DMS53 treated with DMSO at 0.1 percent for 48 hours (cell line): ENCODE data around the gene CCL28.
A peak's percentile ranks its signal among the peaks of the same experiment; 100 is the strongest.
"Not testable (repeated sequence)": the region's sequence is repeated elsewhere in the genome, so short reads cannot be mapped to it uniquely, and the experiment has no call there.

ENCODE experiments used
- DNase-seq: peaks from one replicate; lab custom pipeline; 2025; ENCODE audit not compliant: unreplicated experiment; lab: John Stamatoyannopoulos, UW

The CCL28 gene, protein sequence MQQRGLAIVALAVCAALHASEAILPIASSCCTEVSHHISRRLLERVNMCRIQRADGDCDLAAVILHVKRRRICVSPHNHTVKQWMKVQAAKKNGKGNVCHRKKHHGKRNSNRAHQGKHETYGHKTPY

GRCh38 chr5:43412156-43412555, at the start of gene CCL28:
TSS of gene CCL28 (minus strand) at chr5:43412391. CDS start at chr5:43412316, 75 bp downstream.
- no peak for DNase-seq

GRCh38 chr5:43461066-43461465, 48.9 kb upstream of the CCL28 start:
- no peak for DNase-seq

GRCh38 chr5:43456556-43456955, 44.4 kb upstream of the CCL28 start:
- no peak for DNase-seq

GRCh38 chr5:43441575-43441974, 29.4 kb upstream of the CCL28 start:
- DNase-seq = not testable (repeated sequence)

DNA sequence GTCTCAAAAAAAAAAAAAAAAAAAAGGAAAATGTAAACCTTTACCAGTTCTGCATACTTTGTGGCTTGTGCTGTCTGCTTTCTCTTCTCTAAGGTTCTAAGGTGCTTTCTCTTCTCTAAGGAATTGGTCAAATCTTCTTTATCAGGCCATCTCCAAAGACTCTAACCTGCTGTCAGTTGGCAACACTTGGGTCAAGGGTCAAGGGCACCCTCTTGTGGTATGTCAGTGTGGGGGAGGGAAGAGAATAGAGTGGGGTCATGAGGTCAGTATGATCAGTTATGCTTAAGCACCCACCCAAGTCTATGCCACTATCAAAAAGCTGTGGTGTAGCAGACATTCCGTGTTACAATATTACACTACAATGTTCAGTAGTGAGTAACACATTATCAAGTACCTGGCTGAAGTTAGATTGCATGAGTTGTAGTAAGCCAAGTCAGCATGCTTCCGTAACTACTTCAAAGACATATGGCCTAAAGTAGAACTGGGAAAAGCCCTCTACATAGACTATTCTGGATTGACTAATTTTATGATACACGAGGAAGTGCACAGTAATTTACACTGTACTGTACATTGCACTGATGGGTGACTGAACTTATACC, 25.0 kb upstream of the CCL28 start:
- DNase-seq = no peak

- DNase-seq = no peak
These were observed 21.2 kb upstream of the CCL28 start for GRCh38 chr5:43433382-43433781.

DNA sequence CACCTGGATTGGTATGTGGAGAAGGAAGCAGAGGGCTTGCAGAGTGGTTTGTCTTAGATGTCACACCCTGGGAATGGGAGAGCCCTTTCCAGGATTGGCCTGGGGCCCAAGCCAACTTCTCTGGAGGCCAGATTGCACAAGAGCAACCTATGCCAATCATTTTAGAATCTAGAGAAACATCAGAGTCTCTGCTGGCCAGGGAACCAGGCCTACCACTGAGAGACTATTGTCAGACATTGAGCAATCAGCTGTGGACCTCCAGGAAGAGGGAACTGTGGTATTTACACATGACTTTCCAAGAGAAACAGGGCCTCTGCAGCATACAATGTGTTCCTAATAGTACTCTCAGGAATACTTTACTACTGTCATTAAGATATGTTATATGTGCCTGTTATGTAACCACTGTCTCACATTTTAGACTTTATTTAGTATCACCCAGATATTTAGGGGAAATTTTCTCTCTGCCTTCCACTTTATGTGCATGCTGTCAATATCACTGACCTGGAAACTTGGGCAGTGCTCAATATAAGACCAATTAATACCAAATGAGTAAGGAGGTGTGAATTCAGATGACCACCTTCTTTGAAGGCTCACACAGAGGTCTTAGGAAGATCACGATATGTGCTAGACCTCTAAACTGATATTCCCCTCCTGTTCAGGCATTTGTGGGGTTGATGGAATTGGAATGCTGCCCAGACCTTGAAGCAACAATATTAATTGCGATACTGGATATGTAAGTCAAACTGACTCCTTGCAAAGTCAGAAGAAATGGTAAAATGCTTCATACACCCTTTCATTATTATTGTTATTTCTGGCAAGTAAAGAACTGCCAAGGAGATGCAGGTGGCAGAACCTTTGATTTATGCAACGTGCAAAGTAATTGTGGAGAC, 20.5 kb upstream of the CCL28 start:
- DNase-seq = no peak

DNA sequence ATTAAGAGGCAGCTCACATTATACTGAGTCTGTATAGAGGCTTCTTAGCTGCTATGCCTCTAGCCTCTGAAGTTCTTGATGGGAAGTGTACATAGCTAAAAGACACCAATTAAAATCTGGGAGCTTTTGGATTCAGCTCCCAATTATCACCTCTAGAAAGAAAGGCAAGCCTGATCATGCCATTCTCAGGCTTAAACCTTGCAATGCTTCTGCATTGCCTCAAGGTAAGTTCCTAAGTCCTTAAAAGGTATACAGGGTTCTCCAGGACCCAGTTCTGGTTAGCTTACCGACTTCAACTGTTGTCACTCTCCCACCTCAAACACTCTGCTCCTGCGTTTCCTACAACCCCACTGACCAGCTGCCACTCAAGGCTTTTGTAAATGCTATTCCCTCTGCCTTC, 17.5 kb upstream of the CCL28 start:
- no peak for DNase-seq

GRCh38 chr5:43429016-43429415, 16.8 kb upstream of the CCL28 start:
- no peak for DNase-seq

DNA sequence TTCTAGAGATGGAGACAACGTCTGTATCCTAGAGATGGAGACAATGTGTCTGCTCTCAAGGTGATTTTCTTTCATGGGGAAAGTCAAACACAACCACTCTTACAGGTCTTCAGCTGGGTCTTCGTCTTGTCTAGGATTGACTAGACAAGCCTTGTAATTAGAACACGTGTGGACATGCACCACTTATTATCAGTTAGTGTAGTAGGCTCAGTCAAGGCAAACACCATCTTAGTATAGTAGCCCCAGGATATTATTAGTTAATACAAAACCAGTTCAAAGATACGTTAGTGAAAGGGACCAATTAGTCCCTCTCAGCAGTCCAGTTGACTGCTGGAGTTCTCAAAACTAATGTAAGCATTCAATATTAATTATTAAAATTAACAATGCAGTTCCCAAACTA, 15.1 kb upstream of the CCL28 start:
- no peak for DNase-seq

GRCh38 chr5:43425983-43426382, 13.8 kb upstream of the CCL28 start:
- no peak for DNase-seq

GRCh38 chr5:43423086-43423485, 10.9 kb upstream of the CCL28 start:
- not testable (repeated sequence) for DNase-seq

DNA sequence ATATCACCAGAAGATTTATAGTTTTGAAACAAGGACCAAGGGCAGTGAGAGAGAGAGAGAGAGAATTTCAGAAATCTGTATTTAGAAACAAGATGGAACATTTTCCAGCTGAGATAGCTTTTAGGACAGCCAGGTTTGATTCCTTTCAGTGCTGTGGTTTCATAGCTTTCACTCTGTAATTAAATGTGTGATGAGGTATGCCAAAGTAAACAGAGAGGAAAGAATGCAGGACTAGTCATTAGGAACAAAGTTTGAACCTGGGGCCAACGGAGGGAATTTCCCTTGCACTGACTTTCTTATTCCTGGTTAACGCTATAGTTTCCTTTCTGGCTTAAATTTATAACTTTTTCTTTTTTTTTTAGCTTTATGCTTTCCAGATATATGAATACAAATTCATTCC, 10.0 kb upstream of the CCL28 start:
- no peak for DNase-seq

GRCh38 chr5:43421450-43422133, 9.4 kb upstream of the CCL28 start:
- DNase-seq = no peak

DNA sequence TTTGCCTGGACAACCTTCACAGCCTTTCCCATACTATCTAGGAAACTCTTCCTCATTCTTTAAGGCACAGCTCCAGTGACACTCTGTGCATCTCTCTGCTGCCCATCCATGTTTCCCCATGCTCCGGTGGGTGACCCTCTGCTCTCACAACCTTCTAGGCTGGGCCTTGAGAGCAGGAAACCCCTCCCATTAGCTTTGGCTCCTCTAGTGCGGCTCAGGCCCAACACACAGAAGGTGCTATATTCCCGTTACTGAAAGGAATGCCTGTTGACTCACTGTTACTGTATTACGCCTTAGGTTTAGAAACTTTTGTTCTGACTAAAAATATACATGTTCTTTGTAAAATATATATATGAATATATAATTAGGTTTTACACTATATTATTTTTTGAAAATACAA, 8.1 kb upstream of the CCL28 start:
- DNase-seq = no peak

- no peak for DNase-seq
These were observed 6.4 kb upstream of the CCL28 start for GRCh38 chr5:43418561-43418960.

- DNase-seq = no peak
These were observed 4.7 kb upstream of the CCL28 start for GRCh38 chr5:43416803-43417394.

- DNase-seq = peak; percentile 8
These were observed 4.0 kb upstream of the CCL28 start for GRCh38 chr5:43415935-43416802.

DNA sequence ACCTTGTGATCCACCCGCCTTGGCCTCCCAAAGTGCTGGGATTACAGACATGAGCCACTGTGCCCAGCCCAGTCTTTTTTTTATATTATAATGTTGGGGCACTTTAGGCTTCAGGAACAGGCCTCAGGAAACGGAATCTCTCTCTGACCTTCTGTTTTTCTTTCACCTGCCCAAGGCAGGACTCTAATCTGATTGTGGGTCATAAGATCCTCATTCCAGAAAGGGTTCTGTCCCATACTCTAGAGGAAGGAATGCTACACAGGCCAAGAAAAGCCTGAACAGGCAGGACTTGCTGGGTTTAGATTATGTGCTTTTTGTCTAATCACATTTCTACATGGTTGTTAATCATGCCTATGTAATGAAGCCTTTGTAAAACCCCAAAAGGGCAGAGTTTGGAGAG, 1.8 kb upstream of the CCL28 start:
- no peak for DNase-seq

DNA sequence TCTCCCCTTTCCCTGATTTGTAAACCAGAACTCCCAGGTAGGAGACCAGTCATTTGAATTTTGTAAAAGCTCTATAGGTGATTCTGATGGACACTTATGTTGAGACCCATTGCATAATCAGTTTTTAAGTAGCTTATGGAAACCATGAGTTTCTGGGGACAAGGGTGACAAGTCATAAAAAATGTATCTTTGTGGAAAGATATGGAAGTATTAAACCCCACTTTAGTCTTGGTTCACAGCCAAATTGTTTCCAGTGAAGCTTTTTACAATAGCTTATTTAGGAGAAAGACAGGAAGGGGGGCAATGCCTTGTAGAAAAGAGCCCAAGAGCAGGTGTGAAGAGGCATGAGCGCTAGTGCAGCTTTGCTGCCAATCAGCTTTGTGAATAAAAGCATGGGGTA, 453 bp upstream of the CCL28 start:
- DNase-seq = no peak
